Vagina (tissue), 2 donors: Measurements from ENCODE around the gene MBD4. TPM values are rescaled to one million over a fixed set of nuclear protein-coding genes. Genes with fewer than 3 reads are reported as not detected.
"Not testable (repeated sequence)": the region's sequence is repeated elsewhere in the genome, so short reads cannot be mapped to it uniquely, and the experiment has no call there.

Source experiments
- DNase-seq, 2 donors: peaks; one replicate each; pipeline ENCODE4 v3.0.0-alpha.2; 2017; ENCODE audit errors: extremely low spot score in 2 of 2
- H3K27ac ChIP-seq: fragments of 200-600 bp; sonication (generic); one replicate; pipeline ENCODE4 v1.5.1; 2019
- H3K27me3 ChIP-seq: fragments of 200-600 bp; sonication (generic); one replicate; pipeline ENCODE4 v1.5.1; 2019
- H3K36me3 ChIP-seq, 2 donors: fragments of 200-600 bp; sonication (generic); one replicate each; pipeline ENCODE4 v1.5.1; 2017 to 2019
- H3K4me1 ChIP-seq: fragments of 200-600 bp; sonication (generic); one replicate; pipeline ENCODE4 v1.5.1; 2019
- H3K4me3 ChIP-seq, 2 donors: fragments of 200-600 bp; sonication (generic); 1 replicate in 1 of 2; 2 replicates in 1 of 2; pipeline ENCODE4 v1.5.1; 2016 to 2019
- H3K9me3 ChIP-seq: fragments of 200-600 bp; sonication (generic); one replicate; pipeline ENCODE4 v1.5.1; 2019
- POLR2A ChIP-seq, 2 donors: fragments of 450-650 bp; IDR thresholded peaks; one replicate each; pipeline ENCODE4 v1.6.1; 2017; ENCODE audit warnings: antibody characterized with exemption in 2 of 2, mild to moderate bottlenecking in 2 of 2, moderate library complexity in 2 of 2
- POLR2AphosphoS5 ChIP-seq, 2 donors: sonication (generic); formaldehyde crosslinking; IDR thresholded peaks; one replicate each; pipeline ENCODE4 v1.9.0; 2017; ENCODE audit warnings: antibody characterized with exemption in 2 of 2, mild to moderate bottlenecking in 2 of 2, low read depth in 1 of 2; ENCODE audit not compliant: insufficient read depth in 1 of 2
- intact Hi-C: fragments of 100-400 bp; cut with DNase I; formaldehyde crosslinking; loops from one replicate; pipeline ENCODE4 v1.15.1; 2023
- total RNA-seq: library from RNA; depleted of rRNA; stranded (reverse); fragments of >200 nt; gene quantifications from one replicate; pipeline ENCODE4 v1.2.3, GENCODE V29; 2016
- TF ChIP-seq, protein P1 (sequence below), 3 experiments: fragments of 450-650 bp in 2 of 3; fragments of 200-600 bp in 1 of 3; sonication (generic) in 1 of 3; IDR thresholded peaks; one replicate each; pipeline ENCODE4 v1.5.1; 2017 to 2019; ENCODE audit warnings: antibody characterized with exemption in 3 of 3, mild to moderate bottlenecking in 2 of 3, moderate library complexity in 2 of 3

The MBD4 gene
- total RNA-seq: 32.4 TPM

DNA sequence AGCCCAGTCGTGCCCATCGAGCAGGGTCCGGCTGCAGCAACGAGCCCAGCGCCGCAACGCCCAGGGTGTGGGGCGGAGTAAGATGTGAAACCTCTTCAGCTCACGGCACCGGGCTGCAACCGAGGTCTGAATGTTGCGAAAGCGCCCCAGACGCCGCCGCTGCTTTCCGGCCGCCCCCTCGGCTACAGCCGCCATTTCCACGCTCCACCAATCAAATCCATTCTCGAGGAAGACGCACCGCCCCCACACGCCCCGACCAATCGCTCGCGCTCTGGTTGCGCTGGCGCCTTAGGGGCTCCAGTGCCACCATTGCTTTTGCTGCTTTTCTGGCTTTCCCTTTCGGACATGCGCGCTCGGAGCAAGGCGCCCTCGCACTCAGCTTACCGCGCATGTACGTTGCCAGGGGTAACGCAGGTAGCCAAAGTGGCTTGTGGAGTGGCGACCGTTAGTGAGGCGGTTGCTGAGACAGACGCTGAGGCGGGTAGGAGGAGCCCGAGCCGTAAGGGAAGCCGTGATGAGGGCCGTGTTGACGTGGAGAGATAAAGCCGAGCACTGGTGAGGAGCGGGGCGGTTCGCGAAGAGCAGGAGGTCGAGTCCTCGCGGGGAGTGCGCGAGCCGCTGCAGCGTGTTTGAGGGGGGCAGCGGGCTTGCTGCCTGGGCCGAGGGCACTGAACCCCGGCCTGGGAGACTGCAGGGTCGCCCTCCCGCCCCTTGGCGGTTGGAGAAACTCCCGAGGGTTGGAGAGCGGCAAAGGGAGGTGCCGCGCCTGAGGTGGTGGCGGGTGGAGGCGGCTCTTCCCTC, at the start of gene MBD4, which contains the start of gene IFT122:
TSS of gene MBD4 (minus strand) at position 132 of the 801 bp plus-strand sequence. CDS start at position 17, 115 bp downstream.
TSS of gene IFT122 (plus strand) at position 408 of the 801 bp plus-strand sequence. CDS start at position 515, 107 bp downstream.
- Histone ChIP-seq H3K4me1 (peaks cover 73% of the 10 kb centered on the region), H3K4me3 (peak within 1 kb of the TSS; percentile 90 to 92), H3K9me3 (no peaks in the 10 kb centered on the region), H3K27me3 (no peaks in the 10 kb centered on the region), H3K36me3 (peaks cover 0 to 15% of the 10 kb centered on the region in 2 donors), H3K27ac (peak within 1 kb of the TSS; percentile 94)
- TF ChIP-seq, protein P1, sequence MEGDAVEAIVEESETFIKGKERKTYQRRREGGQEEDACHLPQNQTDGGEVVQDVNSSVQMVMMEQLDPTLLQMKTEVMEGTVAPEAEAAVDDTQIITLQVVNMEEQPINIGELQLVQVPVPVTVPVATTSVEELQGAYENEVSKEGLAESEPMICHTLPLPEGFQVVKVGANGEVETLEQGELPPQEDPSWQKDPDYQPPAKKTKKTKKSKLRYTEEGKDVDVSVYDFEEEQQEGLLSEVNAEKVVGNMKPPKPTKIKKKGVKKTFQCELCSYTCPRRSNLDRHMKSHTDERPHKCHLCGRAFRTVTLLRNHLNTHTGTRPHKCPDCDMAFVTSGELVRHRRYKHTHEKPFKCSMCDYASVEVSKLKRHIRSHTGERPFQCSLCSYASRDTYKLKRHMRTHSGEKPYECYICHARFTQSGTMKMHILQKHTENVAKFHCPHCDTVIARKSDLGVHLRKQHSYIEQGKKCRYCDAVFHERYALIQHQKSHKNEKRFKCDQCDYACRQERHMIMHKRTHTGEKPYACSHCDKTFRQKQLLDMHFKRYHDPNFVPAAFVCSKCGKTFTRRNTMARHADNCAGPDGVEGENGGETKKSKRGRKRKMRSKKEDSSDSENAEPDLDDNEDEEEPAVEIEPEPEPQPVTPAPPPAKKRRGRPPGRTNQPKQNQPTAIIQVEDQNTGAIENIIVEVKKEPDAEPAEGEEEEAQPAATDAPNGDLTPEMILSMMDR (IDR thresholded peaks at IDR 0.05): peak in 1 of 3 experiments; percentile 24
- TF ChIP-seq POLR2A (IDR thresholded peaks at IDR 0.05) (peak in 1 of 2 donors; percentile 80), POLR2AphosphoS5 (IDR thresholded peaks at IDR 0.05; ENCODE audit: insufficient read depth in 1 of 2, low read depth in 1 of 2) (peak; percentile 95)
- DNase-seq: peak in 1 of 2 donors; percentile 99
- intact Hi-C loops: loop anchor here (5.0 kb wide), 1 partner anchor 167 kb away; the partner anchor contains the start of gene PLXND1

- intact Hi-C loops: loop anchor here (10.0 kb wide), 1 partner anchor 336 kb away; no protein-coding TSS in a partner anchor
- not testable (repeated sequence) for H3K27me3 ChIP-seq, H3K9me3 ChIP-seq, DNase-seq, H3K36me3 ChIP-seq, H3K4me3 ChIP-seq
- Histone ChIP-seq H3K4me1 (peaks cover 34% of the 10 kb centered on the region), H3K27ac (peak overlapping the region; percentile 59)
Measured at GRCh38 chr3:129489258-129489657, 49.5 kb upstream of the MBD4 start.

DNA sequence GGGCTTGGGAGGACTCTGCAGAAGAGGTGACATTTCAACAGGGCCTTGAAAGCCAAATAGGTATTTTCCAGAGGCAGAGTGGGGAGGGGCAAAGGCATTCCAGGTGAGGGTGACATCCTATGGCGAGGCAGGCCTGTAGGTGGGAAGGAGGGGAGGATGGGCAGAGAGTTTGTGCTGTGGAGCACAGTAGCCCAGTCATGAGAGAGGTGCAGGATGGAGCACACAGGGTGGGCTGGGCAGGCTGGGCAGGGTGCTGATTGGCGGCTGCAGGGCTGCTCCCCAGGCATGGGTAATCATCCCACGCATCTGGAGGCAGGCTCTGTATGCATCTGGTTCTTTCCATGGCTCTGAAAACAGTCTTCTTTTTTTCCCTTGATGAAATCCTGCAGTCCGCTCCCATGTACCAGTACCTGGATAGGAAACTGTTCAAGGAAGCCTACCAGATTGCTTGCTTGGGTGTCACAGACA, 48.2 kb upstream of the MBD4 start:
- H3K4me3 ChIP-seq, H3K9me3 ChIP-seq, H3K27me3 ChIP-seq, DNase-seq, H3K36me3 ChIP-seq: not testable (repeated sequence)
- H3K4me1 ChIP-seq: peaks cover 29% of the 10 kb centered on the region
- intact Hi-C loops: loop anchor here (10.0 kb wide), 1 partner anchor 337 kb away; no protein-coding TSS in a partner anchor
- peak overlapping the region; percentile 80 for H3K27ac ChIP-seq

GRCh38 chr3:129487183-129487867, 47.6 kb upstream of the MBD4 start:
- no peak for TF ChIP-seq POLR2A (IDR thresholded peaks at IDR 0.05)
- TF ChIP-seq POLR2AphosphoS5 (IDR thresholded peaks at IDR 0.05; ENCODE audit: insufficient read depth in 1 of 2, low read depth in 1 of 2): no peak
- TF ChIP-seq, protein P1 (IDR thresholded peaks at IDR 0.05): no peak
- H3K9me3 ChIP-seq: no peaks in the 10 kb centered on the region
- H3K4me3 ChIP-seq: no peak overlapping the region
- no peak for DNase-seq
- H3K4me1 ChIP-seq: peaks cover 29% of the 10 kb centered on the region
- H3K27me3 ChIP-seq: no peaks in the 10 kb centered on the region
- peak overlapping the region; percentile 80 for H3K27ac ChIP-seq
- H3K36me3 ChIP-seq: no peaks in the 10 kb centered on the region
- intact Hi-C loops: loop anchor here (10.0 kb wide), 1 partner anchor 337 kb away; no protein-coding TSS in a partner anchor

GRCh38 chr3:129486664-129487035, 46.9 kb upstream of the MBD4 start:
- H3K27ac ChIP-seq: peak overlapping the region; percentile 80
- peaks cover 29% of the 10 kb centered on the region for H3K4me1 ChIP-seq
- H3K9me3 ChIP-seq: no peaks in the 10 kb centered on the region
- no peaks in the 10 kb centered on the region for H3K36me3 ChIP-seq
- intact Hi-C loops: loop anchor here (10.0 kb wide), 1 partner anchor 338 kb away; no protein-coding TSS in a partner anchor
- no peak for DNase-seq
- no peaks in the 10 kb centered on the region for H3K27me3 ChIP-seq
- TF ChIP-seq, protein P1 (IDR thresholded peaks at IDR 0.05): no peak
- no peak for TF ChIP-seq POLR2A (IDR thresholded peaks at IDR 0.05)
- no peak for TF ChIP-seq POLR2AphosphoS5 (IDR thresholded peaks at IDR 0.05; ENCODE audit: insufficient read depth in 1 of 2, low read depth in 1 of 2)
- H3K4me3 ChIP-seq: no peak overlapping the region
